Trophoblast cell (in vitro differentiated cells and primary cell): Measurements from ENCODE around the gene PRELID1. TPM values are rescaled to one million over a fixed set of nuclear protein-coding genes. Genes with fewer than 3 reads are reported as not detected.
A peak's percentile ranks its signal among the peaks of the same experiment; 100 is the strongest.
"Not testable (repeated sequence)": the region's sequence is repeated elsewhere in the genome, so short reads cannot be mapped to it uniquely, and the experiment has no call there.

Experiments used
- DNase-seq, 2 donors: peaks; one replicate each; pipeline ENCODE4 v3.0.0-alpha.2; 2016
- H2AFZ ChIP-seq: 2 replicates; pipeline ENCODE4 v1.6.1; 2013; ENCODE audit warnings: low read length, moderate library complexity, mild to moderate bottlenecking; ENCODE audit not compliant: insufficient read depth, poor library complexity
- H2AK5ac ChIP-seq: 2 replicates; pipeline ENCODE4 v1.6.1; 2013; ENCODE audit warnings: mild to moderate bottlenecking, low read length
- H2BK120ac ChIP-seq: 2 replicates; pipeline ENCODE4 v1.6.1; 2013; ENCODE audit warnings: low read length, mild to moderate bottlenecking, moderate library complexity; ENCODE audit not compliant: insufficient read depth, poor library complexity
- H2BK12ac ChIP-seq: 2 replicates; pipeline ENCODE4 v1.6.1; 2013; ENCODE audit warnings: mild to moderate bottlenecking, low read length, moderate library complexity
- H2BK5ac ChIP-seq: 2 replicates; pipeline ENCODE4 v1.6.1; 2013; ENCODE audit warnings: low read length, low read depth, moderate library complexity, mild to moderate bottlenecking; ENCODE audit not compliant: poor library complexity
- H3K14ac ChIP-seq: 2 replicates; pipeline ENCODE4 v1.6.1; 2013; ENCODE audit warnings: mild to moderate bottlenecking, low read length
- H3K18ac ChIP-seq: 2 replicates; pipeline ENCODE4 v1.6.1; 2013; ENCODE audit warnings: mild to moderate bottlenecking, low read length
- H3K23ac ChIP-seq: 2 replicates; pipeline ENCODE4 v1.6.1; 2013; ENCODE audit warnings: low read length
- H3K27ac ChIP-seq: 2 replicates; pipeline ENCODE4 v1.5.1; 2013; ENCODE audit warnings: low read depth, mild to moderate bottlenecking, inconsistent platforms, low read length, moderate library complexity
- H3K27me3 ChIP-seq: 2 replicates; pipeline ENCODE4 v1.6.1; 2013; ENCODE audit warnings: inconsistent platforms, mild to moderate bottlenecking, low read length, moderate library complexity; ENCODE audit not compliant: insufficient read depth
- H3K36me3 ChIP-seq, 2 experiments: 1 replicate in 1 of 2; 2 replicates in 1 of 2; pipeline ENCODE4 v1.6.1; 2013; ENCODE audit warnings: low read length in 2 of 2, mild to moderate bottlenecking in 2 of 2, moderate library complexity in 1 of 2; ENCODE audit not compliant: insufficient read depth in 2 of 2, control insufficient read depth in 1 of 2
- H3K4ac ChIP-seq: 2 replicates; pipeline ENCODE4 v1.6.1; 2013; ENCODE audit warnings: low read depth, mild to moderate bottlenecking, low read length, moderate library complexity
- H3K4me1 ChIP-seq, 2 experiments: 1 replicate in 1 of 2; 2 replicates in 1 of 2; pipeline ENCODE4 v1.6.1; 2013; ENCODE audit warnings: low read length in 2 of 2, mild to moderate bottlenecking in 2 of 2, moderate library complexity in 1 of 2; ENCODE audit not compliant: insufficient read depth in 2 of 2, control insufficient read depth in 1 of 2
- H3K4me2 ChIP-seq: 2 replicates; pipeline ENCODE4 v1.6.1; 2013; ENCODE audit warnings: inconsistent platforms, mild to moderate bottlenecking, low read length, moderate library complexity
- H3K4me3 ChIP-seq: 2 replicates; pipeline ENCODE4 v1.5.1; 2013; ENCODE audit warnings: mild to moderate bottlenecking, low read depth, low read length, inconsistent platforms
- H3K79me1 ChIP-seq: one replicate; pipeline ENCODE4 v1.6.1; 2013; ENCODE audit warnings: low read length
- H3K79me2 ChIP-seq: 2 replicates; pipeline ENCODE4 v1.6.1; 2013; ENCODE audit warnings: low read length, mild to moderate bottlenecking; ENCODE audit not compliant: control insufficient read depth, insufficient read depth, poor library complexity
- H3K9ac ChIP-seq: 2 replicates; pipeline ENCODE4 v1.6.1; 2013; ENCODE audit warnings: mild to moderate bottlenecking, low read length
- H3K9me3 ChIP-seq: 2 replicates; pipeline ENCODE4 v1.6.1; 2013; ENCODE audit warnings: low read depth, mild to moderate bottlenecking, control low read depth, inconsistent platforms, low read length; ENCODE audit not compliant: insufficient read depth
- H4K12ac ChIP-seq: 2 replicates; pipeline ENCODE4 v1.6.1; 2013; ENCODE audit warnings: low read depth, mild to moderate bottlenecking, low read length, moderate library complexity
- H4K8ac ChIP-seq: 2 replicates; pipeline ENCODE4 v1.6.1; 2013; ENCODE audit warnings: low read depth, mild to moderate bottlenecking, low read length, moderate library complexity
- H4K91ac ChIP-seq: one replicate; pipeline ENCODE4 v1.6.1; 2013; ENCODE audit warnings: low read depth, mild to moderate bottlenecking, low read length, moderate library complexity
- WGBS: extraction: QIAGEN DNeasy Blood & Tissue Kit; methylation state at CpG from one replicate; pipeline ENCODE4 v1.1.7; 2013; ENCODE audit warnings: missing lambda C conversion rate; ENCODE audit not compliant: insufficient read length, insufficient coverage; ENCODE audit errors: extremely low coverage; 5-methylcytosine and 5-hydroxymethylcytosine counted together
- polyA plus RNA-seq: library from polyadenylated mRNA; stranded (reverse); fragments of 200-250 nt; gene quantifications from 2 replicates; pipeline ENCODE4 v1.2.3, GENCODE V29; 2013

Gene PRELID1, protein sequence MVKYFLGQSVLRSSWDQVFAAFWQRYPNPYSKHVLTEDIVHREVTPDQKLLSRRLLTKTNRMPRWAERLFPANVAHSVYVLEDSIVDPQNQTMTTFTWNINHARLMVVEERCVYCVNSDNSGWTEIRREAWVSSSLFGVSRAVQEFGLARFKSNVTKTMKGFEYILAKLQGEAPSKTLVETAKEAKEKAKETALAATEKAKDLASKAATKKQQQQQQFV
- 213 and 221 TPM in 2 replicates for polyA plus RNA-seq

DNA sequence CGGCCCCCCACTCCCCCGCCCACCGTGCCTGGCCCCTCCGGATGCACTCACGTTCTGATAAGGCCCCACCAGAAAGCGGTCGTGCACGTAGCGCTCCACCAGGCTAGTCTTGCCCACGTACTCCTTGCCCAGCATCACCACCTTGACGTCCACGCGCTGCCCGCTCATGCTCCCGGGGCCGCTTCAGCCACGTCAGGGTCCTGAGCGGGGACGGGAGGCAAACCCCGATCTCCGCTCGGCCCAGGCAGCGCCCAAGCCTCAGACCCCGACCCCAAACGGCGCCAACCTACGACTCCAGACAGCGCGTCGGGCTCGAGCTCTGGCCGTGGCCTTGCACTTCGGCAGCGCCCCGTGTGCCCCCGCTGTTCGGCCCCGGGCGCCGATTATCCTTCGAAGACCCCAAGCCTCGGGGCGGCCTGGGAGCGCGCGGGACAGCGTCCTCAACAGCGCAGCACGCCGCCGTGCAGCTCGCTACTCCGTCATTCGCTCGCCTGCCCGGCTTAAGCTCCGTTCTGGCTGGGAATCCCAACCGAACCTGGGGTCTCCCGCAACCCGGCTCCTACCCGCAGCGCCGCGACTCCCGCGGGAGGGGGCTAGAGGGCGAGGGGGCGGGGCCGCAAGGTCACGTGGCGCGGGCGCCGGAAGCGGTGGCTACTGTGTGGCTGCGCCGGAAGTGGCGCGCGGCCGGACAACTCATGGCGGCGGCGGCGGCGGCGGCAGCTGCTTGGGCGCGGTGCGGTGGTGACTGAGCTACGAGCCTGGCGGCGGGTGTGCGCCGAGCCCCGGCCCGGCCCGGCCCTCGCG, at the start of gene PRELID1, which contains the start of gene RAB24:
PRELID1 (plus strand) TSS at position 679 of the 804 bp plus-strand sequence. CDS start 187 bp downstream, outside the sequence.
RAB24 (minus strand) TSS at position 599 of the 804 bp plus-strand sequence; CDS start at position 168, 431 bp downstream.
- Histone ChIP-seq H3K4me3 (peak within 1 kb of the TSS; percentile 96), H3K9me3 (no peaks in the 10 kb centered on the region), H4K8ac (peak within 1 kb of the TSS; percentile 93), H3K14ac (peak within 1 kb of the TSS; percentile 36), H3K79me1 (peaks cover 10% of the 10 kb centered on the region), H3K36me3 (peaks cover 24 to 32% of the 10 kb centered on the region in 2 experiments), H3K4me1 (peaks cover 23 to 34% of the 10 kb centered on the region in 2 experiments), H3K27ac (peak within 1 kb of the TSS; percentile 62), H3K4ac (peak within 1 kb of the TSS; percentile 95), H2BK12ac (peak within 1 kb of the TSS; percentile 25), H3K9ac (peak within 1 kb of the TSS; percentile 93), H3K18ac (peak within 1 kb of the TSS; percentile 54), H3K27me3 (no peaks in the 10 kb centered on the region), H3K23ac (no peak within 1 kb of the TSS), H3K79me2 (peaks cover 12% of the 10 kb centered on the region), H4K12ac (peak within 1 kb of the TSS; percentile 72), H2AFZ (peak within 1 kb of the TSS; percentile 85), H2BK5ac (peak within 1 kb of the TSS; percentile 52), H2AK5ac (peak within 1 kb of the TSS; percentile 74), H4K91ac (peak within 1 kb of the TSS; percentile 92), H2BK120ac (peak within 1 kb of the TSS; percentile 81), H3K4me2 (peak within 1 kb of the TSS; percentile 92)
- no CpG with 5 or more reads among the region's 100 CpGs for WGBS
- peak; percentile 90 to 94 for DNase-seq

DNA sequence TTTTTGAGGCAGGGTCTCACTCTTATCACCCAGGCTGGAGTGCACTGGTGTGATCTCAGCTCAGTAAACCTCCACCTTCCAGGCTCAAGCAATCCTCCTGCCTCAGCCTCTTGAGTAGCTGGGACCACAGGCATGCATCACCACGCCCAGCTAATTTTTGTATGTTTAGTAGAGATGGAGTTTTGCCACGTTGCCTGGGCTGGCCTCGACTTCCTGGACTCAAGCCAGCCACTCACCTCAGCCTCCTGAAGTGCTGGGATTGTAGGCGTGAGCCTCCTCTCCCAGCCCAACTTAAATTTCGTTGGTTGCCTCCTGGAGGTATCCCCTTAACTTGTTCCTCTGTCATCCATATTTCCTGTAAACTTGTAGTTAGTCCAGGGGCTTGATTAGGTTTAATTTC, 47.3 kb upstream of the PRELID1 start:
- no peak overlapping the region for H4K12ac ChIP-seq
- H4K91ac ChIP-seq: no peak overlapping the region
- no peaks in the 10 kb centered on the region for H3K79me1 ChIP-seq
- no peak overlapping the region for H3K14ac ChIP-seq
- no peaks in the 10 kb centered on the region for H3K79me2 ChIP-seq
- no peak overlapping the region for H3K27ac ChIP-seq
- H3K4me1 ChIP-seq: no peaks in the 10 kb centered on the region
- H3K9ac ChIP-seq: no peak overlapping the region
- no peak overlapping the region for H3K4me2 ChIP-seq
- no peak overlapping the region for H2BK5ac ChIP-seq
- peaks cover 27 to 36% of the 10 kb centered on the region in 2 experiments for H3K36me3 ChIP-seq
- no peak overlapping the region for H2AFZ ChIP-seq
- no peak overlapping the region for H2BK12ac ChIP-seq
- H3K23ac ChIP-seq: no peak overlapping the region
- WGBS: no CpG with 5 or more reads among the region's 5 CpGs
- H3K18ac ChIP-seq: no peak overlapping the region
- no peak overlapping the region for H3K4ac ChIP-seq
- no peak overlapping the region for H2AK5ac ChIP-seq
- no peak overlapping the region for H2BK120ac ChIP-seq
- no peak overlapping the region for H4K8ac ChIP-seq
- no peaks in the 10 kb centered on the region for H3K27me3 ChIP-seq
- no peaks in the 10 kb centered on the region for H3K9me3 ChIP-seq
- no peak overlapping the region for H3K4me3 ChIP-seq
- peak; percentile 16 to 48 for DNase-seq

GRCh38 chr5:177258711-177259110, 44.9 kb upstream of the PRELID1 start:
- not testable (repeated sequence) for H4K8ac ChIP-seq, H2AK5ac ChIP-seq, H3K27me3 ChIP-seq, H3K79me1 ChIP-seq, H3K4me2 ChIP-seq, H2BK12ac ChIP-seq, H3K4me3 ChIP-seq, H3K27ac ChIP-seq, H3K14ac ChIP-seq, H4K12ac ChIP-seq, H2BK120ac ChIP-seq, H3K79me2 ChIP-seq, H3K9me3 ChIP-seq, H4K91ac ChIP-seq, H3K4ac ChIP-seq, H3K23ac ChIP-seq, H3K4me1 ChIP-seq, DNase-seq, H3K9ac ChIP-seq, H3K18ac ChIP-seq, H2BK5ac ChIP-seq, H2AFZ ChIP-seq
- no CpG with 5 or more reads among the region's 7 CpGs for WGBS
- peaks cover 24 to 32% of the 10 kb centered on the region in 2 experiments for H3K36me3 ChIP-seq

DNA sequence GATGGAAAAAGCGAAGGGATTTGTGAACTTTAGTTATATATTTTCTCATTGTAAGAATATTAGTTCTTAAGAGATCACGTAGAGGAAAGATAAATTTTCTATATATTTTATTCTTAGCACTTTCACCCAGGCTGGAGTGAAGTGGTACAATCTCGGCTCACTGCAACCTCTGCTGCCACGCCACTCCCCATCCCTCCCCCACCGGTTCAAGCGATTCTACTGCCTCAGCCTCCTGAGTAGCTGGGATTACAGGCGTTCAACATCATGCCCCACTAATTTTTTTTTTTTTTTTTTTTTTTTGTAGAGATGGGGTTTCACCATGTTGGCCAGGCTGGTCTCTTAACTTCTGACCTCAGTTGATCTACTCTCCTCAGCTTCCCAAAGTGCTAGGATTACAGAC, 42.6 kb upstream of the PRELID1 start:
- no peak overlapping the region for H3K4me2 ChIP-seq
- no peak overlapping the region for H3K18ac ChIP-seq
- peaks cover 24 to 31% of the 10 kb centered on the region in 2 experiments for H3K36me3 ChIP-seq
- no peak overlapping the region for H2BK12ac ChIP-seq
- H4K12ac ChIP-seq: no peak overlapping the region
- H3K79me1 ChIP-seq: no peaks in the 10 kb centered on the region
- H2AFZ ChIP-seq: no peak overlapping the region
- no peak overlapping the region for H2BK120ac ChIP-seq
- H3K79me2 ChIP-seq: no peaks in the 10 kb centered on the region
- no peak overlapping the region for H3K9ac ChIP-seq
- H3K14ac ChIP-seq: no peak overlapping the region
- no peak overlapping the region for H3K4me3 ChIP-seq
- DNase-seq: no peak
- H3K9me3 ChIP-seq: no peaks in the 10 kb centered on the region
- no peaks in the 10 kb centered on the region for H3K27me3 ChIP-seq
- no peak overlapping the region for H3K27ac ChIP-seq
- no peak overlapping the region for H2AK5ac ChIP-seq
- no peak overlapping the region for H4K91ac ChIP-seq
- H3K4me1 ChIP-seq: no peaks in the 10 kb centered on the region
- WGBS: 100% methylated on average over 1 of the region's 7 CpGs
- H4K8ac ChIP-seq: no peak overlapping the region
- no peak overlapping the region for H2BK5ac ChIP-seq
- H3K23ac ChIP-seq: no peak overlapping the region
- H3K4ac ChIP-seq: no peak overlapping the region
